GM21526 (cell line): ENCODE results near the gene CASKIN1.
A peak's percentile ranks its signal among the peaks of the same experiment; 100 is the strongest.

Source experiments
- ATAC-seq: cut with Tn5 transposase; IDR thresholded peaks from one replicate; pipeline ENCODE4 v1.9.1; 2021; ENCODE audit warnings: moderate library complexity; ENCODE audit not compliant: unreplicated experiment, low FRiP score

CASKIN1 gene

DNA sequence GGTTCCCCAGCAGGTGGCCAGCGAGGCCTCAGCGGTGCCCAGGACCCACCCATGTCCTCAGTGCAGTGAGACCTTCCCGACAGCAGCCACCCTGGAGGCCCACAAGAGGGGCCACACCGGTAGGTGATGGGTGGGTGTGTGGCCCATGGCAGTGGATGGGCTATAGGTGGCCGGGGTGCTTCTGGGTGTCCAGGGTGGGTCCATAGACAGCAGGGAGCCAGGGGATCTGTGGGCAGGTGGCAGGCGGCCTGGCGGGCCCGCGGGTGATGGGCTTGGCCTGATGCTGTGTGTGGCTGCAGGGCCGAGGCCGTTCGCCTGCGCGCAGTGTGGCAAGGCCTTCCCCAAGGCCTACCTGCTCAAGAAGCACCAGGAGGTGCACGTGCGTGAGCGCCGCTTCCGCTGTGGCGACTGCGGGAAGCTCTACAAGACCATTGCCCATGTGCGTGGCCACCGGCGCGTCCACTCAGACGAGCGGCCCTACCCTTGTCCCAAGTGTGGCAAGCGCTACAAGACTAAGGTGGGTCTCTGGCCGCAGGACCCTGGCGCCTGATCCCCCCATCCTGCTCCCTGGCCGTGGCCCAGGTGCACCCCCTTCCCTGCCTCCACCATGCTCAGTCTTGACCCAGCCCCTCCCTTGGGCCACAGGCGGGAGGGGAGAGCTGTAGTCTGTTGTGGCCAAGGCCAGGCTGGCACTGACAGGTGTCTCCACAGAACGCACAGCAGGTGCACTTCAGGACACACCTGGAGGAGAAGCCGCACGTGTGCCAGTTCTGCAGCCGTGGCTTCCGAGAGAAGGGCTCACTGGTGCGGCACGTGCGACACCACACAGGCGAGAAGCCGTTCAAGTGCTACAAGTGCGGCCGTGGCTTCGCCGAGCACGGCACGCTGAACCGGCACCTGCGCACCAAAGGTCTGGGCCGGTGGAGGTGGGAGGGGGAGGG, 37.7 kb upstream of the CASKIN1 start:
- no peak for ATAC-seq

DNA sequence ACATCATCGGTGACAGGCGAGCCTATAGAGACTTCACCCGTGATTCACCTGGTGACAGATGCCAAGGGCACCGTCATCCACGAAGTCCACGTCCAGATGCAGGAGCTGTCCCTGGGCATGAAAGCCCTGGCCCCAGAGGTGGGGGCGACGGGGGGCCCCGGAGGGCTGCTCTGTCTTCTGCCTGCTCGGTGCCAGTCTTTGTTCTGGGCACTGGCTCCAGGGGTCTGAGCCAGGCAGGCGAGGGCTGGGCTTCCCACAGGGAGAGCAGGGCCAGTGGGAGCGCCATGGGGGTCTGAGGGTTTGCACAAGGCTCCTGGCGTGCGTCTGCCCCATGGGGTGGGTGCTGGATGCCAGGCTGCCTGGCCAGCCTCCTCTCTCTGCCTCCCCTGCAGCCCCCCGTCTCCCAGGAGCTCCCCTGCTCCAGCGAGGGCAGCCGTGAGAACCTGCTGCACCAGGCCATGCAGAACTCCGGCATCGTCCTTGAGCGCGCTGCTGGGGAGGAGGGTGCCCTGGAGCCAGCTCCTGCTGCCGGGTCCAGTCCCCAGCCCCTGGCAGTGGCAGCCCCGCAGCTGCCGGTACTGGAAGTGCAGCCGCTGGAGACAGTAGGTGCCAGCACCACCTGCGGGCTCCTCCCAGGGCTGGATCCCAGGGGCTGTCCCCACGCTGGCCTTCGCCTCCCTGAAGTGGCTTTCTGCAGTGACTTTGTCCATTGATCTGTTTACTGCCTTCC, 36.8 kb upstream of the CASKIN1 start:
- no peak for ATAC-seq

DNA sequence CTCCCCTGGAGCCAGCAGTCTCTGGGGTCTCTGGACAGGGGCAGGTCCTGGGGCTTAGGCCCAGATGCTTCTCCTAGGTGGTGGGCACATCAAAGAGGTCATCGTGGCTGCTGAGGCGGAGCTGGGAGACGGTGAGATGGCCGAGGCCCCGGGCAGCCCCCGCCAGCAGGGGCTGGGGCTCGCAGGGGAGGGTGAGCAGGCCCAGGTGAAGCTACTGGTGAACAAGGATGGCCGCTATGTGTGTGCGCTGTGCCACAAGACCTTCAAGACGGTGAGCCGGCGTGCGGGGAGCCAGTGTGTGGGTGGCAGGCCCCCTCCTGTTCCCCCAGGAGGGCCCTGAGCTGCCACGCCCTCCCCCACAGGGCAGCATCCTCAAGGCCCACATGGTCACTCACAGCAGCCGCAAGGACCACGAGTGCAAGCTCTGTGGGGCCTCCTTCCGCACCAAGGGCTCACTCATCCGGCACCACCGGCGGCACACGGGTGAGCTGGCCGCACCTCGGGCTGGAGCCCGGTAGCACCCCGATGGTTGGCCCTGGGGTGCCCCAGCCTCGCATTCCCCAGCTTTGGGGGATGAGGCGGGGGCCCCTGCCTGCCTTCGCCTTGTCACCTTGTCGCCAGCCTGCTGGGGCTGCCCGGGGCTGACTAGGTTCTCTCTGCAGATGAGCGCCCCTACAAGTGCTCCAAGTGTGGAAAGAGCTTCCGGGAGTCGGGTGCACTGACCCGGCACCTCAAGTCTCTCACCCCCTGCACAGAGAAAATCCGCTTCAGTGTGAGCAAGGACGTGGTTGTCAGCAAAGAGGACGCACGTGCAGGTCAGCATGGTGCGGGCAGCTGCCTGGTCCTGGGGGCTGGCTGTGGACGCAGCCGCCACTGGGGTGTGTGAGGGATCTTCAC, 35.9 kb upstream of the CASKIN1 start:
- ATAC-seq, result no peak

DNA sequence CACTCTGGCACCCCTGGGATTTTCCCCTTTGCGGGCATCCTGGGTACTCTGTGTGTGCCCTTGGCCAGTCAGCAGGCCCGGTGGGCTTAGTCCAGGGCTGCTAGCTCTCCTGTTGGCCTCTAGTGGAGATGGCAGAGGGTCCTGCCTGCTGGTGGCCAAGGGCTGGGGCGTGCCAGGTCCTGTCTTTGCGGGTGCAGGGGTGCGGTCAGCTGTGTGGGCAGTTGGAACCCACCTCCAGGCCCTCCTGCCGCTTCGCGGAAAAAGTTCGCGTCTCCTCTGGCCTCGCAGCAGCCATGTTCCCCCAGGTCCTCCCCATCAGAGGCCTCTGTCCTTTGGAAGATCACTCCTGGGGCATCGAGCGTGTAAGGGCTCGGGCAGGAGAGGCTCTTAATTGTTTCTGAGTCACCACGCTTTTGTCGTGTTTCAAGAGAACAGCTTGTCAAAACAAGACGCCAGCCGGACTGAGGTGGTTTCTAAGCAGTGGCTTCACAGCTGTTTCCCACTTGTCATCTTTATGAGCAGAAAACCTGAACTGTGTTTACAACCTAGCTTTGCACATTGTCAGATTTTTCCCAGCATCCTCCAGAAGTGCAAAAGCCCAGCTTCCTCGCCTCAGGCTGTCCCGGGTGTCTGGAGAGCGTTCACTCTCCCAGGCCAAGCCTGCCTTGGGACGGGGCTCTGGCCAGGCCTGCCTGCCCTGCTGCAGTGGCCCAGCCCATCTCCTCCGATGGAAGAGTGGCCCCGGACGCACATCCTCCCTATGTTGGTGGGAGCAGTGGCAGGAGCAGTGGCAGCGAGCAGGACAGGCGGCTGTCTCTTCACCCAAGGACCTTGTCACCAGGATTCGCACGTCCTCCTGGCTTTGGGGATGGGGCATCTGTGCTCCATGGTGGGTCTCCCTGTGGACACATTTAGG, 34.9 kb upstream of the CASKIN1 start:
- no peak for ATAC-seq

DNA sequence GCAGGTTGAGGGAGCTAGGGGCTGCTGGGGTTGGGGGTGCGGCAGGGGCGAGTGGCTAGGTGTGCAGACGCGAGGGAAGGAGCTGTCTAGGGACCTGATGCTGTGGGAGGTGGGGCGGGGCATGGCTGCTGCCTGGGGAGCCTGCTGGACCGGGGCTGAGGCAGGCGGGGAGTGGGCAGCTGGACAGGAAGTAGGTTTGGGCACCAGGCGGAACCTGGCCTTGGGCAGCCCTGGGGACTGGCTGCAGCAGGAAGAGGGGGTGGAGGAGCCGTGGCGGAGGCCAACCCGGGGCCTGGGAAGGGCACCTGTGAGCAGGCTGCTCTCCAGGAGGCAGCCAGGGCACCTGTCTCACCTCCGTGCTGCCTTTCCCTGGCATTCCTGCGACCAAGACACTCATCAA, 34.0 kb upstream of the CASKIN1 start:
- no peak for ATAC-seq

DNA sequence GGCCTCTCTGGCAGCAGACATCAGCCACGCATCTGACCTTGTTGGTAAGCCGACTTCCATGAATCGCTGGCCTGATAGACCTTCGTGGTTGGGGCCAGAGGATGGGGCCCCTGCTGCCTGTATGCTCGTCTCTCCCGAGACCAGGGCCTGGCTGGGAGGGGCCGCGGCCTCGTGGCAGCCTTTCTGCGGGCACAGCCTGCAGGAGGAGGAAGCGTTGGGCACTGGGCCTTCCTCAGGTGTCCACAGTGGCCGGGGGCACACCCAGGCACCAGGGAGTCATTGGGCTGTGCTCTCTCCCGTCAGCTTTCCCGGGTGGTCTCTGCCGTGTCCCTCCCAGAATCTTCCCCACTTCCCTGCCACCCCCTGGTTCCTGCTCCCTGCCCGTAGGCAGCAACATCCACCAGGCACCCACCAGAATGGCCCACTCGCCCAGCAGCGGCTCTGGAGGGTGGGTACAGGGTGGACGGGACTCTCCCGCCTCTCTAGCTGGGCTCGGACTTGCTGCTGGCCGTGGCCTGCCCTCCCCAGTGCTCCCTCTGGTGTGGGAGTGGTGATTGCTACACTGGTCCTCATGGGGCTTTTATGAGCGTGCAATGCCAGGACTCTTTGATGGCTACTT, 33.3 kb upstream of the CASKIN1 start:
- ATAC-seq, result no peak

DNA sequence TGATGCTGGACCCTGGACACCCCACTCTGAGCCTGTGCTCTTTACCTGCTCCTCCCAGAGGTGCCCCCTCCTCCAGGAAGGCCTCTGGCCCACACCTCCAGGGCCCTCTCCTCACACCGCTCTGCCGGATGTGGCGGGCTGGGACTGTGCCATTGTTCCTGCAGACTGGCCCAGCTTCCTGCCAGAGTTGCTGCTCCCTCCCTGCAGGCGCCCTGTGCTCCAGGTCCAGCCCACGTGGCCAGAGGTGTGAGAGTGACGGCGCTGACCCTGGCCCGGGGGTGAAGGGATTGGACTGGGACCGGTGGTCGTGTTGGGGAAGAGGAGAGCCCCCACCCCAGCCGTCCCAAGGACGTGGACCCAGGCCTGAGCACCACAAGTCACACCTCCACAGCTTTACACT, 32.7 kb upstream of the CASKIN1 start:
- ATAC-seq, result no peak

DNA sequence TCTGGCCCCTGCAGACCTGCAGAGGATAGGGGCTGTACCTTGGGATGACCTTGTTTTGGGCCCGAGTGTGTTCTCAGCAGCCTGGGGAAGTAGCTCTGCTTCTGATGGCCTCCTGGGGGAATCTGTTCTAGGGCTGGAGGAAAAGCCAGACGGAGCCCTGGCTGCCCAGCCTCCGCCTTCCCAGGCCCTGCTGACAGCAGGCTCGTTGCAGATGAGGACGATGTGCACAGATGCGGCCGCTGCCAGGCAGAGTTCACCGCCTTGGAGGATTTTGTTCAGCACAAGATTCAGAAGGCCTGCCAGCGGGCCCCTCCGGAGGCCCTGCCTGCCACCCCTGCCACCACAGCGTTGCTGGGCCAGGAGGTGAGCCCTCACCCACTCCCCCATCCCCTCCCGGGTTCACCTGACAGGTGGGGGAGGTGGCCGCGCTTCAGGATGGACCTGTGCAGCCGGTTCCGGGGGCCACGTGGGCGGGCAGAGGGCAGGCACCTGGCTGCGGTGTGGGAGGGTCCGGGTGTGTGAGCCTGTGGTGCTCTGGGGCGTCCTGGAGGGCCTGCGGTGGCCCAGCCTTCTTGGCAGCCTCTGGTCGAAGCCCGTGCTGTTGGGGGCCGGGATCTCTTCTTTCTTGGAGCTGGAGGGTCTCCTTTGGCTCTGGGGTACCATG, 31.9 kb upstream of the CASKIN1 start:
- ATAC-seq, result no peak

DNA sequence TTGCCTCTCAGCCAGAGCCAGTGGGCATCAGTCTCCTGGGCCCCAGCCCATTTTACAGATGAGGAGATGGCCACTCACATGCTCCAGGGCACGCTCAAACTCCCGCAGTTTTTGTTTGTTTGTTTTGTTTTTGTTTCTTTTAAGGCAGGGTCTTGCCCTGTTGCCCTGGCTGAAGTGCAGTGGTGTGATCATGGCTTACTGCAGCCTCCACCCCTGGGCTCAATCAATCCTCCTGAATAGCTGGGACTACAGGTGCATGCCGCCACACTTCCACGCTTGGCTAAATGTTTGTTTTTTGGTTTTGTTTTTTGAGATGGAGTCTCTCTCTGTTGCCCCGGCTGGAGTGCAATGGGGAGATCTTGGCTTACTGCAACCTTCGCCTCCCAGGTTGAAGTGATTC, 30.5 kb upstream of the CASKIN1 start:
- no peak for ATAC-seq

DNA sequence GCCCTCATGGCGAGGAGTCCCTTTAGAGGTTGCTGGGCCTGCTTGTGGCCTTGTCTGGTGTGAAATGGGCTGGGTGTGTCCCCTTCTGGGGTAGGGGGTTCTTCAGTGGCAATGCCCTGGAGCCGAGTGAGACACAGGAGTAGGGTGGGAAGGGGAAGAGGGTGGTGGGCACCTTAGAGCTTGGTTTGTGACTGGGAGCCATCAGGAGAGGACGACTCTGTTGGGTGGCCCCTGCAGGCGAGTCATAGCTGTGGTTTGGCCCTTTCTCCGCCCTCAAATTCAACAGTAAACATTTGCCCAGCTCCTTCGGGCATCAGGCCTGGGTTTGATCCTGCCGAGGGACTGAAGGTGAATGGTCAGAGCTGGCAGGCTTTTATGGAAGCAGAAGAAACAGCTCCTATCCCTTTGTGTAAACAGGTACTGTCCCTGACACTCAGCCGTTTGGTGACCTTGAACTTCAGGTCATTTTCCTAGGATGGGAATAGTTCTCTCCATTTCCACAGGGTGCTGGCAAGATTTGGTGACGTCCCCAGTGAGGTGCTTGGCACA, 29.9 kb upstream of the CASKIN1 start:
- ATAC-seq, result no peak

DNA sequence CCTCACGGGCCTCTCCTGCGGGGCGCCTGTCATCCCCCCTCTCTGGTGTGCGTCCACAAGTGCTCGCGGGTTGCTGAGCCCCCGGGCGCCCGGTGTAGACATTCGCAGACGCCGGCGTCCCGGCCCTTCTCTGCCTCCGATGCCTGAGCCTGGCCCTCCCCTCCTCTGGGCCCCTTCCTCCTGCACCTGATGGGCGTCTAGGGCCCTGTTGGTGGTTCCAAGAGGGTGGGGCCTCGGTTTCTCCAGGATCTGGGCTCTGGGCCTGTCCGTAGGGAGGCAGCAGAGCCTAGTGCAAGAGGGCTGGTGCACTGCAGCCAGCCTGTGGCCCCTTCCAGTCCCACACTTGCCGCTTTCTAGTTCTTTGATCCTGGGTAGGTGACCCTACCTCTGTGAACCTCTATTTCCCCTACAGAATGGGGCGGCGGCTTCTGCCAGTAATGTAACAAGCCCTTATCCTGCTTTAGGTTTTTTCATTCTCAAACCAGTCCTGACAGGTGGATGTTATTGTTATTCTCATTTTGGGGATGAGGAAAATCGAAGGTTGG, 27.6 kb upstream of the CASKIN1 start:
- ATAC-seq, result no peak

DNA sequence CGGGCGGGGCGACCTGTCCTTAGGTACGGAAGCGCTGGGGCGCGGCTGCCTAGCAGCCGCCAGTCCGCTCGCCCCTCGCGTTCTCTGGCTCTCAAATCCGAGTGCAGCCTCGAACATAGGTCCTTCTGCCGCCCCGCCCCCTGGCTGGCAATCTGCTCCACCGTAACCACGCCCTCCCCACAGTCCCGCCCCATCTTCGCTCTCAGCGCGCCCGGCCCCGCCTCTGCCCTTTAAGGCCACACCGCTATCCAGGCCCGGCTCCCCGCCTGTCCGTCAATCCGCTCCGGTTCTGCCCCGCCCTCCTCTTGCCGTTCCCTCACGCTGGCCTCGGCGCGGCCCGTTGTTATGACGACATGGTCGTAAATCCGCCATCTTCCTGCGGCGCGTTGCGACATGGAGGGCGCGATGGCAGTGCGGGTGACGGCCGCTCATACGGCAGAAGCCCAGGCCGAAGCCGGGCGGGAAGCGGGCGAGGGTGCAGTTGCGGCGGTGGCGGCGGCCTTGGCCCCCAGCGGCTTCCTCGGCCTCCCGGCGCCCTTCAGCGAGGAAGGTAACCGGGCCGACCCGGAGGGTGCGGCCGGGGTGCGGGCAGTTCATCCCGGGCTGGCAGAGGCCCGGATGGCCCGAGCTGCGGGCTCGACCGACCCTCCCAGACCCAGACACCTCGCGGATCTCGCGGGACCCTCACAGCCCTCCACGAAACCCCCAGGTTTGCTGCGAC, 27.0 kb upstream of the CASKIN1 start, which contains the start of gene E4F1:
TSS of gene E4F1 (plus strand) at position 371 of the 721 bp plus-strand sequence. CDS start at position 394, 23 bp downstream.
- peak; percentile 88 for ATAC-seq

DNA sequence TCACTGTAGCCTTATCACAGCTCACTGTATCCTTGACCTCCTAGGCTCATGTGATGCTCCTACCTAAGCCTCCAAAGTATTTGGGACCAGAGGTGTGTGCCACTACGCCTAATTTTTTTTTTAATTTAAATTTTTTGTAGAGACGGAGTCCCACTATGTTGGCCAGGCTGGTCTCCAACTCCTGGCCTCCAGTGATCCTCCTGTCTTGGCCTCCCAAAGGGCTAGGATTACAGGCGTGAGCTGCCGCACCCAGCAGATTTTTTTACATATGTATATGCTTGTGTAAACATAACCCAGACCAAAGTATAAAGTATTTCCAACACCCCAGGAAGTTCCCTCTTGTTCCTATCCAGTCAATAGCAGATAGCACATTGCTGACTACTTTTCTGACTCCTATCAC, 19.9 kb upstream of the CASKIN1 start:
- ATAC-seq, result no peak

DNA sequence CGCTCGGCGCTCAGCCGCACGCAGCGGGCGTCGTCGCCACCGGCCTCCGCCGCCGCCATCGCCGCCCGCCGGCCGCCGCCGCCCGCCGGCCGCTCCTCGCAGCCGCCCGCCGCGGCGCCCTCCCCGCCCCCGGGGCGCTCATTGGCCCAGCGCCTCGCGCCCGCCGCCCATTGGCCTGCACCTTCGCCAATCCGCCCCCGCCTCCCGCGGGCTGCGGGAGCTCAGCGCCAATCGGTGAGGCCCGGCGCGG, 18.2 kb upstream of the CASKIN1 start, which contains the start of gene PGP:
TSS of gene PGP (minus strand) at position 122 of the 250 bp plus-strand sequence. CDS start at position 59, 63 bp downstream.
- ATAC-seq, result no peak

DNA sequence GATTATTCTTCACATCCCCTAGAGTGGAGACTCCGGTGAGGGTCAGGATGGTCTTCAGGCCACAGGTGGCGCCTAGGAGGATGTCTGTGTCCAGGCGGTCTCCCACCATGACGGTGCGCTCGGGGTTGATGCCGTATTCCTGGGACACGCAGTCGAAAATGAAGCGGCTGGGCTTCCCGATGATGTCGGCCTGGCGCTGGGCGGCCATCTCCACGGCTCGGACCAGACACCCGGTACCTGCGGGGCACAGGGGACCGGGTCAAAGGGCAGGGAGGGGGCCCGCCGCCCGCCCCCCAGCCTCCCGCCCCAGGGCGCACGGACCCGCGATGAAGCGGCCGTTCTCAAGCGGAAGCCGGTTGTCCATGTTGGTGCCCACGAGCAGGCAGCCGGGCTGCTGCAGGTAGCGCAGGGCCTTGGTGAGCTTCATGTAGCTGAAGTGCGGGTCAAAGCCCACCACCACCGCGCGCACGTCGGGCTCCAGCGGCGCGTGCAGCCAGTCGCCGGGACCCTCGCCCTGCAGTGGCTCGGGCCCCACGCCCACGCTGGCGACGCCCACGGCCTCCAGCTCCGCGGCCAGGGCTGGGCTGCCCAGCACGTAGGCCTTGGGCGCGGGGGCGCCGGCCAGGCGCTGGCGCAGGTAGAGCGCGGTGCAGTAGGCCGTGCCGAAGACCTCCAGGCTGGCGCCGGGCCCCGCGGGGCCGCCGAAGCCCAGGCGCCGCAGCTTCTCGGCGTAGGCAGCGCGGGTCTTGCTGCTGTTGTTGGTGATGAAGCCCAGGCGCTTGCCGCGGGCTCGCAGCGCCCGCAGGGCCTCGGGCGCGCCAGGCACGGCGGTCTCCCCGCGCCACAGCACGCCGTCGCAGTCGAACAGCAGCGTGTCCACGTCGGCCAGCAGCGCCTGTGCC, 17.7 kb upstream of the CASKIN1 start:
- no peak for ATAC-seq
